Uterus (tissue), 2 donors: Measurements from ENCODE around the gene SLC9C2.
"Not testable (repeated sequence)": the region's sequence is repeated elsewhere in the genome, so short reads cannot be mapped to it uniquely, and the experiment has no call there.

Experiments used
- CTCF ChIP-seq, 4 experiments: fragments of 200-600 bp in 2 of 4; fragments of 450-650 bp in 2 of 4; sonication (generic) in 2 of 4; IDR thresholded peaks; one replicate each; pipeline ENCODE4 v1.5.1; 2016 to 2019; ENCODE audit warnings: antibody characterized with exemption in 4 of 4, mild to moderate bottlenecking in 2 of 4, moderate library complexity in 1 of 4
- POLR2A ChIP-seq, 2 donors: fragments of 450-650 bp; IDR thresholded peaks; one replicate each; pipeline ENCODE4 v1.6.1; 2016; ENCODE audit warnings: antibody characterized with exemption in 2 of 2, mild to moderate bottlenecking in 1 of 2, moderate library complexity in 1 of 2

GRCh38 chr1:173493125-173493524 lies 109.7 kb downstream of the SLC9C2 start:
- TF ChIP-seq CTCF, POLR2A (IDR thresholded peaks at IDR 0.05): not testable (repeated sequence)
